ENCODE measurements around the gene OTUD3.

The OTUD3 gene

GRCh38 chr1:19903621-19904020 is 21.4 kb downstream of the OTUD3 start:
- Histone ChIP-seq H2AFZ (ENCODE audit: low read depth, low read length) (no peak overlapping the region), H2BK5ac (ENCODE audit: low read depth, low read length, poor library complexity, severe bottlenecking) (no peak overlapping the region), H3K4ac (ENCODE audit: low read depth in 1 of 2, low read length in 2 of 2) (no peak overlapping the region), H3K18ac (ENCODE audit: low read depth in 1 of 2, low read length in 2 of 2) (no peak overlapping the region), H3K9me3 (ENCODE audit: control insufficient read depth, low read length) (no peaks in the 10 kb centered on the region), H2BK120ac (ENCODE audit: low read depth, low read length) (no peak overlapping the region), H3K4me3 (ENCODE audit: insufficient read depth in 1 of 2, low read depth in 1 of 2, low read length in 2 of 2) (no peak overlapping the region), H2AK5ac (ENCODE audit: low read length, severe bottlenecking) (no peak overlapping the region), H3K27me3 (ENCODE audit: control insufficient read depth in 1 of 2, insufficient read depth in 1 of 2, low read length in 2 of 2) (no peaks in the 10 kb centered on the region), H3K23ac (ENCODE audit: low read length in 2 of 2) (no peak overlapping the region), H4K91ac (ENCODE audit: low read length) (no peak overlapping the region), H2BK15ac (ENCODE audit: low read depth, poor library complexity, severe bottlenecking) (no peak overlapping the region), H3K9ac (ENCODE audit: low read length) (no peak overlapping the region), H2BK12ac (ENCODE audit: low read length in 2 of 2) (no peak overlapping the region), H4K8ac (ENCODE audit: low read length) (no peak overlapping the region), H3K4me2 (ENCODE audit: low read length, poor library complexity, severe bottlenecking) (no peak overlapping the region), H3K4me1 (ENCODE audit: control insufficient read depth, insufficient read depth, low read depth, low read length) (no peaks in the 10 kb centered on the region), H3K36me3 (ENCODE audit: control insufficient read depth in 1 of 2, insufficient read depth in 2 of 2, low read depth in 1 of 2, low read length in 2 of 2) (peaks cover 15 to 91% of the 10 kb centered on the region in 2 experiments), H3K27ac (ENCODE audit: low read length, poor library complexity, severe bottlenecking) (no peak overlapping the region), H3K14ac (ENCODE audit: low read length in 2 of 2) (no peak overlapping the region), H3K79me1 (replicated peaks; ENCODE audit: low read length, poor library complexity, severe bottlenecking) (peaks cover 15% of the 10 kb centered on the region)
- no peak for DNase-seq
- 86% methylated on average over 7 of the region's 7 CpGs for WGBS

- no peaks in the 10 kb centered on the region for H3K9me3 ChIP-seq (ENCODE audit: control insufficient read depth, low read length)
- no peak overlapping the region for H2BK12ac ChIP-seq (ENCODE audit: low read length in 2 of 2)
- no peak overlapping the region for H3K23ac ChIP-seq (ENCODE audit: low read length in 2 of 2)
- no peak overlapping the region for H3K27ac ChIP-seq (ENCODE audit: low read length, poor library complexity, severe bottlenecking)
- no peak overlapping the region for H2BK120ac ChIP-seq (ENCODE audit: low read depth, low read length)
- H3K79me1 ChIP-seq (replicated peaks; ENCODE audit: low read length, poor library complexity, severe bottlenecking) = peaks cover 18% of the 10 kb centered on the region
- no peak overlapping the region for H4K91ac ChIP-seq (ENCODE audit: low read length)
- H3K18ac ChIP-seq (ENCODE audit: low read depth in 1 of 2, low read length in 2 of 2) = no peak overlapping the region
- H2AFZ ChIP-seq (ENCODE audit: low read depth, low read length) = no peak overlapping the region
- no peak for DNase-seq
- 96% methylated on average over 13 of the region's 13 CpGs for WGBS
- no peak overlapping the region for H2BK15ac ChIP-seq (ENCODE audit: low read depth, poor library complexity, severe bottlenecking)
- no peak overlapping the region for H3K14ac ChIP-seq (ENCODE audit: low read length in 2 of 2)
- no peak overlapping the region for H3K9ac ChIP-seq (ENCODE audit: low read length)
- H2BK5ac ChIP-seq (ENCODE audit: low read depth, low read length, poor library complexity, severe bottlenecking) = no peak overlapping the region
- H3K4me3 ChIP-seq (ENCODE audit: insufficient read depth in 1 of 2, low read depth in 1 of 2, low read length in 2 of 2) = no peak overlapping the region
- H4K8ac ChIP-seq (ENCODE audit: low read length) = no peak overlapping the region
- H3K27me3 ChIP-seq (ENCODE audit: control insufficient read depth in 1 of 2, insufficient read depth in 1 of 2, low read length in 2 of 2) = no peaks in the 10 kb centered on the region
- H3K4me1 ChIP-seq (ENCODE audit: control insufficient read depth, insufficient read depth, low read depth, low read length) = no peaks in the 10 kb centered on the region
- H3K36me3 ChIP-seq (ENCODE audit: control insufficient read depth in 1 of 2, insufficient read depth in 2 of 2, low read depth in 1 of 2, low read length in 2 of 2) = peaks cover 20 to 93% of the 10 kb centered on the region in 2 experiments
- no peak overlapping the region for H3K4ac ChIP-seq (ENCODE audit: low read depth in 1 of 2, low read length in 2 of 2)
- H3K4me2 ChIP-seq (ENCODE audit: low read length, poor library complexity, severe bottlenecking) = no peak overlapping the region
- H2AK5ac ChIP-seq (ENCODE audit: low read length, severe bottlenecking) = no peak overlapping the region
Measured at GRCh38 chr1:19907456-19907855, 25.3 kb downstream of the OTUD3 start.

DNA sequence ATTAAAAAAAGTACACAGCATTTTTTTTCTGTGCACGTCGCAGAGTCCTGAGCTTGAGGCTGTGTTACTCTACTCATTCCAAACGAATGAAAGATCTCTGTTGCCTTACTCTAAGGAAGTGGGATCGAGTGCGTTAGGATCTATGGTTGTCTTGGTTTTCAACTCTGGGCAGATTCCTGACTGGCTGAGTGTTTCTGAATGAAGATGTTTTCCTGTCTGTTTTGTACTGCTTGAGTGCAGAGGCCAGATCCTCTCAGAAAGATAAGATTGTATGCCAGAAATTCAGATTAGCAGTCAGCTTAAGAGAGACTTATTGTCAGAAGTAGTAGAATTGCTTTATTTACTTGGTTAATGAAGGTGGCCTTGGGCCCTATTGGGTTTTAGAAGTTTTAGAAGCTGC is 27.2 kb downstream of the OTUD3 start:
- Histone ChIP-seq H3K9ac (ENCODE audit: low read length) (no peak overlapping the region), H4K91ac (ENCODE audit: low read length) (no peak overlapping the region), H3K4ac (ENCODE audit: low read depth in 1 of 2, low read length in 2 of 2) (no peak overlapping the region), H3K9me3 (ENCODE audit: control insufficient read depth, low read length) (no peaks in the 10 kb centered on the region), H3K14ac (ENCODE audit: low read length in 2 of 2) (no peak overlapping the region), H3K23ac (ENCODE audit: low read length in 2 of 2) (no peak overlapping the region), H3K36me3 (ENCODE audit: control insufficient read depth in 1 of 2, insufficient read depth in 2 of 2, low read depth in 1 of 2, low read length in 2 of 2) (peaks cover 29 to 93% of the 10 kb centered on the region in 2 experiments), H3K4me2 (ENCODE audit: low read length, poor library complexity, severe bottlenecking) (no peak overlapping the region), H3K79me1 (replicated peaks; ENCODE audit: low read length, poor library complexity, severe bottlenecking) (peaks cover 19% of the 10 kb centered on the region), H2BK12ac (ENCODE audit: low read length in 2 of 2) (no peak overlapping the region), H3K4me1 (ENCODE audit: control insufficient read depth, insufficient read depth, low read depth, low read length) (no peaks in the 10 kb centered on the region), H2AFZ (ENCODE audit: low read depth, low read length) (no peak overlapping the region), H4K8ac (ENCODE audit: low read length) (no peak overlapping the region), H3K18ac (ENCODE audit: low read depth in 1 of 2, low read length in 2 of 2) (no peak overlapping the region), H2AK5ac (ENCODE audit: low read length, severe bottlenecking) (no peak overlapping the region), H3K27me3 (ENCODE audit: control insufficient read depth in 1 of 2, insufficient read depth in 1 of 2, low read length in 2 of 2) (no peaks in the 10 kb centered on the region), H3K4me3 (ENCODE audit: insufficient read depth in 1 of 2, low read depth in 1 of 2, low read length in 2 of 2) (no peak overlapping the region), H2BK120ac (ENCODE audit: low read depth, low read length) (no peak overlapping the region), H2BK15ac (ENCODE audit: low read depth, poor library complexity, severe bottlenecking) (no peak overlapping the region), H2BK5ac (ENCODE audit: low read depth, low read length, poor library complexity, severe bottlenecking) (no peak overlapping the region), H3K27ac (ENCODE audit: low read length, poor library complexity, severe bottlenecking) (no peak overlapping the region)
- WGBS = 90% methylated on average over 5 of the region's 5 CpGs
- no peak for DNase-seq

DNA sequence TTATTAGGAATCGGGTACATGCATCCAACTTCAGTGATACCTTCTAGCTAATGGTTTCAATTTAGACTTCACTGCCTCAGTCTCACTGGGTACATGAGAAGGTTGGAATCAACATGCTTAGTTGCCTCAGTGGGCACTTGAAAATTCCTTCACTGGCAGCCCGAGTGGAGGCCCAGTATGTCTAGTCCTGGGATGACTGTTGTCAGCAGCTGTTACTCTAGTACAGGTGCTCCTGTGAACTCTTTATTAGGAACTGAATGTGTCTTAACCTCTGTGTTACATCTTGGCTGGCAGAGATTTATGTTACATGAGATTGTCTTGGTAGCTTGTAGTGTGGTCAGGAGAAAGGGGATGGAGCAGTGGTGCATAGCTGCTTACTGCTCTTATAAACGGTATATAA is 27.8 kb downstream of the OTUD3 start:
- Histone ChIP-seq H2BK5ac (ENCODE audit: low read depth, low read length, poor library complexity, severe bottlenecking) (no peak overlapping the region), H3K4me3 (ENCODE audit: insufficient read depth in 1 of 2, low read depth in 1 of 2, low read length in 2 of 2) (no peak overlapping the region), H2BK120ac (ENCODE audit: low read depth, low read length) (no peak overlapping the region), H3K27ac (ENCODE audit: low read length, poor library complexity, severe bottlenecking) (no peak overlapping the region), H3K9me3 (ENCODE audit: control insufficient read depth, low read length) (no peaks in the 10 kb centered on the region), H2AK5ac (ENCODE audit: low read length, severe bottlenecking) (no peak overlapping the region), H3K14ac (ENCODE audit: low read length in 2 of 2) (no peak overlapping the region), H4K91ac (ENCODE audit: low read length) (no peak overlapping the region), H2AFZ (ENCODE audit: low read depth, low read length) (no peak overlapping the region), H3K36me3 (ENCODE audit: control insufficient read depth in 1 of 2, insufficient read depth in 2 of 2, low read depth in 1 of 2, low read length in 2 of 2) (peaks cover 34 to 93% of the 10 kb centered on the region in 2 experiments), H3K9ac (ENCODE audit: low read length) (no peak overlapping the region), H3K4me2 (ENCODE audit: low read length, poor library complexity, severe bottlenecking) (no peak overlapping the region), H3K4ac (ENCODE audit: low read depth in 1 of 2, low read length in 2 of 2) (no peak overlapping the region), H3K18ac (ENCODE audit: low read depth in 1 of 2, low read length in 2 of 2) (no peak overlapping the region), H4K8ac (ENCODE audit: low read length) (no peak overlapping the region), H3K27me3 (ENCODE audit: control insufficient read depth in 1 of 2, insufficient read depth in 1 of 2, low read length in 2 of 2) (no peaks in the 10 kb centered on the region), H2BK12ac (ENCODE audit: low read length in 2 of 2) (no peak overlapping the region), H3K79me1 (replicated peaks; ENCODE audit: low read length, poor library complexity, severe bottlenecking) (peaks cover 19% of the 10 kb centered on the region), H3K23ac (ENCODE audit: low read length in 2 of 2) (no peak overlapping the region), H3K4me1 (ENCODE audit: control insufficient read depth, insufficient read depth, low read depth, low read length) (no peaks in the 10 kb centered on the region), H2BK15ac (ENCODE audit: low read depth, poor library complexity, severe bottlenecking) (no peak overlapping the region)
- WGBS = 95% methylated on average over 2 of the region's 3 CpGs
- no peak for DNase-seq

All from mesenchymal stem cell (in vitro differentiated cells and primary cell).